Measurements from ENCODE around the gene PPP2R5D.

Gene PPP2R5D

DNA sequence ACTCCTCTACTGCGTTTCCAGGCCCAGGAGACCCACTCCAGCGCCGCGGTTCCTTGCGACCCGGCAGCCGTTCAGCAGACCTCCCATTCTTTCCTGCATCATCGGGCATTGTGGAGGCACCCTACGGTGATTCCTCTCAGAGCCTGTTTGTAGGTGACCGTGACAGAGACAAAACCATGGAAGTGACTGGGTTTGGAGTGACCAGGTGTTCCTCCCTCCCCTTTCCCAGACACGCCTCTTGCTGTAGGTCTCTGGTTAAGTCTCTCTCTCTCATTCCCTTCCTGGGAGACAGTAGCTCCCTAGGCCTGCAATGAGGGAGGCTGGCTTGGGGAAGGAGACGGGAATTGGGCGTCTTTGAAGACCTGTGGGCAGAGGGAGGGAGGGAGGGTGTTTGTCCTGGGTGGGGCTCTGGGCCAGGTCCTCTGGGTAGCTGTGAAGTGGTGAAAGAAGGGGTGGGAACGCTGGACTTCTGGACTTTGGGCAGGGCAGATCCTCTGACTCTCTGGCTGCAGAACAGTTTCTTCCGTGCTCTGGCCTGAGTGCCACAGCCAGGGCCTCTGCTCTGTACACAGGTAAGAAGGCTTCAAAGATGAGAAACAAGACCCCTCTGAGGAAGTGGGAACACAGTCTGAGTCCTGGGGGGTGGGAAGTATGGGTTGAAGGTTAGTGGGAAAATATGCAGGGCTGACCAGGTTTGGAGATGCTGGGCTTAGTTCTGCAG is 75.8 kb downstream of the PPP2R5D start:
- DNase-seq: no peak

DNA sequence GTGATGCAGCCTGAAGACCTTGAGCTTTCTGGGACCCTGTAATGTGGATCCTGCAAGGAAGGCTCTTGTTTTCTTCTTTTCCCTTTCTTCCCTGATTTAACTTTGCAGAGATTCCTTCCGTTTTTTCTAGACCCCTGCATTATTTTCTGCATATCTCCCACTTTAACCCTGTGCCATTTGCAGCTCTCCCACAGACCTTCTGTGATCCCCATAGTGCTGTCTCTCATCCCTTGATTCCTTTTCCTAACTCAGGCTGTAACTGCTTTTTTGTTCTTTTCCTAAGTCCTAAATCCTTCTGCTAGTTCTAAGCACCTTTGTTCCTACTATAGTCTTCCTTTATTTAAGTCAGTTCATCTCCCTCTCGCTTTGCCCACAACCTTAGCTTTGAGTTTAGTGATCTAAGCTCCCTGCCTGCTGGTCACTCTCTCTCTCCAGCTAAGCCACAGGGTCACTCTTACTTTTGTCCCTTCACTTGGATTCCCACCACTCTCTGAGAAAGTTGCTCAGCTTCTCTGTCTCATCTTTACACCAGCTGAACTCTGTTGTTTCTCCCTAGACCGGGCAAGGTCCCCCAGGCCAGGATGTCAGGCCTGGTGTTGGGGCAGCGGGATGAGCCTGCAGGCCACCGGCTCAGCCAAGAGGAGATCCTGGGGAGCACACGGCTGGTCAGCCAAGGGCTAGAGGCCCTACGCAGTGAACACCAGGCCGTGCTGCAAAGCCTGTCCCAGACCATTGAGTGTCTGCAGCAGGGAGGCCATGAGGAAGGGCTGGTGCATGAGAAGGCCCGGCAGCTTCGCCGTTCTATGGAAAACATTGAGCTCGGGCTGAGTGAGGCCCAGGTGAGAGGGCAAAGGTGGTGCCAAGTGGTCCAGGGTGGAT is 76.6 kb downstream of the PPP2R5D start:
- DNase-seq: no peak

DNA sequence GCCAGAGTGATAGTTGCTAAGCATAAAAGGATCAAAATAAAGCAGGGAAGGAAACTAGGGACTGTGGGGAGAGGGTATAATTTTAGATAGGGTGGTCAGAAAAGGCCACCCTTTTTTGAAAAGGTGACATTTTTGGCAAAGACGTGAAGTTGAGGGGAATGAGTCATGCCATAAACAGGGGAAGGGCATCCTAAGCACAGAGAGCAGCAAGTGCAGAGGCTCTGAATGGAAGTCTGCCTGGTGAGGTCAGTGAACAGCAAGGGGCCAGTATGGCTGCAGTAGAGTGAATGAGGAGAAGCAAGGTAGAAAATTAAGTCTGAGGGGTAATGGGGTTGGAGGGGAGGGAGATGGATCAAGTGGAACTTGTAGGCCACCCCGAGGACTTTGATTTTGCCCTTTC is 77.5 kb downstream of the PPP2R5D start:
- DNase-seq: no peak
